GM12892 (cell line): ENCODE measurements around the gene VSX2.
"Not testable (repeated sequence)": the region's sequence is repeated elsewhere in the genome, so short reads cannot be mapped to it uniquely, and the experiment has no call there.

ENCODE experiments used
- DNase-seq: peaks from one replicate; pipeline ENCODE4 v3.0.0; 2011; ENCODE audit not compliant: insufficient read length
- FAIRE-seq: peaks from 2 replicates; lab custom pipeline; 2011; peaks lifted over from hg19 to GRCh38; lab: Jason Lieb, UNC
- POLR2A ChIP-seq: IDR thresholded peaks from 2 replicates; pipeline ENCODE4 v1.6.1; 2011; ENCODE audit warnings: low read depth, low read length, control low read depth
- POLR2AphosphoS5 ChIP-seq: IDR thresholded peaks from 2 replicates; pipeline ENCODE4 v1.6.1; 2011; ENCODE audit warnings: low read depth, low read length, control low read depth
- TAF1 ChIP-seq: IDR thresholded peaks from 2 replicates; pipeline ENCODE4 v1.6.1; 2011; ENCODE audit warnings: low read depth, mild to moderate bottlenecking, control low read depth, low read length, borderline replicate concordance

Gene VSX2

DNA sequence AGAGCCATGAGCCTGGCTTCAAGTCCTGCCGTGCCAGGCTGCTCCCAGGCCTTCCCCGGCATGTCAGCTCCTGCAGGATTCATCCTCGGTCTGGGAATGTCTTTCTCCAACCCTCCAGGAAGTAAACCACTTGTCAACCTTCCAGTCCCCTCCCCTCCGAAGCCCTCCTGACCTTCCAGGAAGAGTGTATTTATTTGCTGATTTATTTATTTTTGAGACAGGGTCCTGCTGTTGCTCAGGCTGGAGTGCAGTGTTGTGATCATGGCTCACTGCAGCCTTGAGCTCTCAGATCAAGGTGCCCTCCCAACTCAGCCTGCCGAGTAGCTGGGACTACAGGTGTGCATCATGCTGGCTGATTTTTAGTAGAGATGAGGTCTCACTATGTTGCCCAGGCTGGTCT lies 24.7 kb downstream of the VSX2 start:
- no peak for DNase-seq
- FAIRE-seq, result no peak
- no peak for TF ChIP-seq POLR2AphosphoS5
- TF ChIP-seq TAF1, result no peak
- TF ChIP-seq POLR2A, result no peak

GRCh38 chr14:74265301-74265965 lies 26.2 kb downstream of the VSX2 start:
- FAIRE-seq (no peak), DNase-seq (no peak)
- no peak for TF ChIP-seq POLR2A
- no peak for TF ChIP-seq TAF1
- no peak for TF ChIP-seq POLR2AphosphoS5

DNA sequence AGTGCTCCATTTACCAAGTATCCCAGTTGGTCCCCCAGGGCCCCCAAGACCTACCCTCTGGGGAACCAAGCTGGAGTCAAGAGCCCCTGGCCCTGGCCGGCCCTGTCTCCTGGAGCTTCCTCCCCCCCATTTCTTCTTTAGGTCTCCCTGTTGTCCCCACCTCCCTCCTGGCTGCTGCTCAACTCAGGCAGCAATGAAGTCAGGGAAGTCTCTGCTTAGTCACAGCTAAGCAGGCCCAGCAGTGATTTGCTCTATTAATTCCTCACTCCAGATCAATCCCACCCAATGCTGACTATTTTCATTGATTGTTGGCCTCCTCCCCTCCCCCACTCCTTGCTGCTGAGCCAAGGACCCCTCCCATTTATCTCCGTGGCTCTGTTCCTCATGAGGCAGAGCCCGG lies 28.3 kb downstream of the VSX2 start:
- DNase-seq, result no peak
- no peak for TF ChIP-seq TAF1
- TF ChIP-seq POLR2AphosphoS5, result no peak
- no peak for TF ChIP-seq POLR2A
- FAIRE-seq, result no peak

- not testable (repeated sequence) for FAIRE-seq, DNase-seq
Observed at GRCh38 chr14:74270382-74271177, 31.3 kb downstream of the VSX2 start.

- DNase-seq (no peak), FAIRE-seq (no peak)
- TF ChIP-seq POLR2AphosphoS5 (no peak), TAF1 (no peak), POLR2A (no peak)
Observed at GRCh38 chr14:74271365-74271764, 32.1 kb downstream of the VSX2 start.

DNA sequence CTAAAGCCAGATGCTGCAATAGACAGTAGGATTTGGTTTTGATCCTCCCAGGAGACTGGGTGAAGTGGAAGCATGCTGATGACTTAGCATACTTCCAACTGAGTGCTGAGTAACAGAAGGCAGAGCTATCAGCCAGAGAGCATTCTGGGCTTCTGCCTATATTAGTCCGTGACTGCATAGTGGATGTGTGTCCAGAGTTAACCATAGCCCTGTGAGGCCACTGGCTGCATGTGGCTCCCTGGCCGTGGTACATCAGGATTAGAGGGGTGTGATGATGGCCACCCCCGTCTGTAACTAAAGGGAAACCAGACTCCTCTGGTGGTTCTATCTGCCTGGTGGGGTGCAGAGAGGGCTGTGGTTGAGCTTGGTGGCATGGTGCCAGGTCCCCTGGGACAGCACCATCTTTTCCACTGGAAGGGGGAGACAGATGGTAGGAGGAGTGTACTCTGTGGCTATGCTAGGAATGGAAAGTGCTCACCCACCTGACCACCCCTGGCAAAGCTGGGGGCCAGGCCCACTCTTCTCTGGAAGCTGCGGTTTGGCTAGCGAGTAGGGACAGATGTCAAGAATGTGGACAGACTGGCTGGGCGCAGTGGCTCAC lies 36.1 kb downstream of the VSX2 start:
- TF ChIP-seq POLR2A, result no peak
- TF ChIP-seq POLR2AphosphoS5, result no peak
- no peak for TF ChIP-seq TAF1
- FAIRE-seq, result no peak
- no peak for DNase-seq

DNA sequence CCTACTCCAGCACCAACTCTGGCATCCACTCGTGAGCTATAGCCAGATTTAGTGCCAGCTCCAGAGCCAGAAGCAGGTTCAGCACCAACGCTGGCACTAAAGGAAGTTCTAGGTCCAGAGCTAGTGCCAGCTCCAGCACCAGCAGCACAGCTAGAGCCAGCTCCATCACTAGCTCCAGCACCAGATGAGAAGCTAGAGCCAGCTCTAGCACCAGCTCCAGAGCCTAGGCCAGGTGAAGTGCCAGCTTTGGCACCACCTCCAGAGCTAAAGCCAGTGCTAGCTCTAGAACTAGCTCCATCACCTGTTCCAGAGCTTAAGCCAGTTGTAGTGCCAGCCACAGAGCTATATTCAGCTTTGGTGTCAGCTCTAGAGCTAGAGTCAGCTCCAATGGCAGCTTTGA lies 38.8 kb downstream of the VSX2 start:
- DNase-seq (no peak), FAIRE-seq (no peak)
- TF ChIP-seq TAF1 (no peak), POLR2AphosphoS5 (no peak), POLR2A (no peak)

DNA sequence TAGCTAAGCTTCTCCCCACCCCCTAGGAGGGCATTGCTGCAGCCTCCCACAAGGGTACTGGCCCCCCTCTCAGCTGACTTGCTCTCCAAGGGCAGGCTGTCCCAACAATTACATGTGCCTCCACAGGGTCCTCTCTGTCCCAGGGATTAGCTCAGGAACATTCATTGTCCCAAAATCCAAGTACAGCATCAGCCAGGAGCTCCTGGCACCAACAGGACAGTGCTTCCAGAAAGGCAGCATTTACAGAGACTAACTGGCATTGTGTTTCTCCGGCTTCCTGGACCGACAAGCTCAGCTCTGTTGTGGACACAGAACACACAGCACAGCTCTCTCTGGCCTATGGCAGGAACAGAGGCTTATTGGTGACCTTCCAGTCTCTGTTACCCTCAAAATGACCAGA lies 41.8 kb downstream of the VSX2 start:
- FAIRE-seq (no peak), DNase-seq (no peak)
- TF ChIP-seq POLR2A, result no peak
- TF ChIP-seq TAF1, result no peak
- no peak for TF ChIP-seq POLR2AphosphoS5

DNA sequence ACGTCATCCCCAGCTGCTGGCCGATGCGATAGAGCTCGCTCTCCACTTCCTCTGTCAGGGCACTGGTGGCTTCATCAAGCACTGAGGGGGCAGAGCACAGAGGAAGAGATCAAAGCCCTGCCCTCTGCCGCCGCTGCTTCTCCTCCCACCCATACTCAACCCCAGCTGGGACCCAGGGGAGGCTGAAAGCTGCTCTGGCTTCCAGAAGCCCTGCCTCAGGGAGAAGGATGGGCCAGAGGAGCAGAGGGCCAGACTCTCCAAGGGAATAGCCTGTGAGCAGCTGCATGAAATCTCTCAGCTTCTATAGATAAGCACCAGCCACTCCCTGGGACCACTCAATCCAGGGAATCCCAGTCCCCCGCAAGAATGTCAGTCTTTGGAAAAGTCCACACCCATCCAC lies 47.5 kb downstream of the VSX2 start:
- FAIRE-seq (no peak), DNase-seq (no peak)
- no peak for TF ChIP-seq POLR2AphosphoS5
- no peak for TF ChIP-seq POLR2A

GRCh38 chr14:74289801-74290200 lies 50.6 kb downstream of the VSX2 start:
- no peak for FAIRE-seq
- DNase-seq, result no peak
- TF ChIP-seq TAF1 (no peak), POLR2AphosphoS5 (no peak), POLR2A (no peak)

GRCh38 chr14:74290415-74290814 lies 51.2 kb downstream of the VSX2 start:
- DNase-seq (no peak), FAIRE-seq (no peak)
- TF ChIP-seq POLR2AphosphoS5 (no peak), TAF1 (no peak), POLR2A (no peak)

DNA sequence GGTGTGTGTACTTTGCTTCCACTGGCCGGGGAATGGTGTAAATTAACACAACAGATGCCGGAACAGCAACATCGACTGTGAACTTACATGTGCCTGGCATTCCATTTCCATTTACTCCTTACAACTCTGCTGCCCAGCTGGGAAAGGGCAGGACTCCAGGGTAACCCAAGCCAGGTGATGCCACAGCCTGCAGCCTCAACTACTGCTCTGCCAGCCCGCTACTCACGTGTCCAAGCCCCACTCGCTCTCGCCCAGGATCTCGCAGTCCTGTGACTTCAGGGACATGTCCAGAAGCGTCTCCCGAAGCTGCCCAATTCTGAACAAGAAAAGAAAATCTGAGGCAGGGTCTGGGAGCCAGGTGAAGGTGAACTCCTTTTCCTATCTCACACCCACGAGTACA lies 52.8 kb downstream of the VSX2 start:
- DNase-seq (no peak), FAIRE-seq (no peak)
- no peak for TF ChIP-seq TAF1
- TF ChIP-seq POLR2AphosphoS5, result no peak
- no peak for TF ChIP-seq POLR2A
